GM21825 (cell line): Measurements from ENCODE around the gene CEL.
"Not testable (repeated sequence)": the region's sequence is repeated elsewhere in the genome, so short reads cannot be mapped to it uniquely, and the experiment has no call there.

Experiments used
- ATAC-seq: cut with Tn5 transposase; IDR thresholded peaks from one replicate; pipeline ENCODE4 v1.9.1; 2021; ENCODE audit warnings: mild to moderate bottlenecking, moderate library complexity; ENCODE audit not compliant: unreplicated experiment

Gene CEL

GRCh38 chr9:133063159-133063499, 1.3 kb downstream of the CEL start:
- no peak for ATAC-seq

GRCh38 chr9:133063500-133064231, 1.9 kb downstream of the CEL start:
- ATAC-seq = no peak

- ATAC-seq = no peak
These were observed 2.7 kb downstream of the CEL start for GRCh38 chr9:133064241-133065069.

- ATAC-seq = no peak
These were observed 3.2 kb downstream of the CEL start for GRCh38 chr9:133065070-133065388.

GRCh38 chr9:133066181-133066983, 4.6 kb downstream of the CEL start:
- ATAC-seq = no peak

GRCh38 chr9:133067006-133067405, 5.2 kb downstream of the CEL start:
- ATAC-seq = no peak

GRCh38 chr9:133067813-133068212, 6.0 kb downstream of the CEL start:
- no peak for ATAC-seq

- not testable (repeated sequence) for ATAC-seq
These were observed 6.7 kb downstream of the CEL start for GRCh38 chr9:133068431-133068830.

- ATAC-seq = not testable (repeated sequence)
These were observed 8.8 kb downstream of the CEL start for GRCh38 chr9:133070500-133070961.

- ATAC-seq = not testable (repeated sequence)
These were observed 9.2 kb downstream of the CEL start for GRCh38 chr9:133070985-133071384.

- ATAC-seq = no peak
These were observed 9.8 kb downstream of the CEL start for GRCh38 chr9:133071484-133072150.

- ATAC-seq = not testable (repeated sequence)
These were observed 10.4 kb downstream of the CEL start for GRCh38 chr9:133072210-133072609.

- no peak for ATAC-seq
These were observed 11.6 kb downstream of the CEL start for GRCh38 chr9:133073086-133074014.

GRCh38 chr9:133074111-133074651, 12.4 kb downstream of the CEL start:
- ATAC-seq = no peak

- no peak for ATAC-seq
These were observed 14.3 kb downstream of the CEL start for GRCh38 chr9:133075925-133076630.

- no peak for ATAC-seq
These were observed 14.9 kb downstream of the CEL start for GRCh38 chr9:133076691-133077090.

GRCh38 chr9:133078486-133078885, 16.7 kb downstream of the CEL start:
- no peak for ATAC-seq

GRCh38 chr9:133080161-133080560, 18.4 kb downstream of the CEL start:
- ATAC-seq = no peak
